Heart left ventricle (tissue), 16 donors: ENCODE results near the gene NAA80. TPM values are rescaled to one million over a fixed set of nuclear protein-coding genes. Genes with fewer than 3 reads are reported as not detected.
A peak's percentile ranks its signal among the peaks of the same experiment; 100 is the strongest.

Experiments
- ATAC-seq, 4 donors: fragments of 200-7000 bp; cut with Tn5 transposase; one replicate each; pipeline ENCODE4 v1.9.1; 2020 to 2022; ENCODE audit warnings: moderate library complexity in 4 of 4, mild to moderate bottlenecking in 3 of 4, moderate number of reproducible peaks in 1 of 4
- DNase-seq, 5 donors: peaks; one replicate each; pipeline ENCODE4 v3.0.0-alpha.2; 2020
- H3K27ac ChIP-seq, 12 donors: fragments of 200-600 bp; sonication (generic) in 4 of 12; one replicate each; pipeline versions ENCODE4 v1.5.0 to v1.8.0; 2016 to 2022; ENCODE audit warnings: mild to moderate bottlenecking in 2 of 12
- H3K27me3 ChIP-seq, 9 donors: fragments of 200-600 bp; sonication (generic) in 2 of 9; one replicate each; pipeline versions ENCODE4 v1.5.1 to v1.8.0; 2016 to 2022; ENCODE audit warnings: mild to moderate bottlenecking in 3 of 9
- H3K36me3 ChIP-seq, 9 donors: fragments of 200-600 bp; sonication (generic) in 2 of 9; one replicate each; pipeline versions ENCODE4 v1.5.0 to v1.8.0; 2018 to 2022; ENCODE audit warnings: mild to moderate bottlenecking in 2 of 9
- H3K4me1 ChIP-seq, 12 donors: fragments of 200-600 bp; sonication (generic) in 4 of 12; one replicate each; pipeline versions ENCODE4 v1.5.0 to v1.8.0; 2016 to 2022; ENCODE audit warnings: mild to moderate bottlenecking in 3 of 12
- H3K4me3 ChIP-seq, 12 donors: fragments of 200-600 bp; sonication (generic) in 4 of 12; one replicate each; pipeline versions ENCODE4 v1.5.0 to v1.8.0; 2017 to 2022; ENCODE audit warnings: mild to moderate bottlenecking in 9 of 12, moderate library complexity in 4 of 12
- H3K9me3 ChIP-seq, 12 donors: fragments of 200-600 bp; sonication (generic) in 4 of 12; one replicate each; pipeline versions ENCODE4 v1.5.0 to v1.8.0; 2016 to 2022; ENCODE audit warnings: mild to moderate bottlenecking in 1 of 12
- POLR2A ChIP-seq, 2 donors: fragments of 450-650 bp; IDR thresholded peaks; one replicate each; pipeline ENCODE4 v1.6.1; 2017; ENCODE audit warnings: antibody characterized with exemption in 2 of 2, mild to moderate bottlenecking in 2 of 2, moderate library complexity in 2 of 2
- WGBS, 4 donors: extraction: QIAGEN DNeasy Blood & Tissue Kit in 2 of 4; methylation state at CpG; one replicate each; pipeline versions ENCODE4 v1.1.5 to v1.1.7; 2013 to 2018; 5-methylcytosine and 5-hydroxymethylcytosine counted together
- intact Hi-C, 10 donors: fragments of 100-400 bp; cut with DNase I; formaldehyde crosslinking; loops; one replicate each; pipeline versions ENCODE4 v1.11.1 to v1.14.2; 2022
- polyA plus RNA-seq, 2 donors: library from polyadenylated mRNA; stranded (reverse); fragments of 200-250 nt; gene quantifications; one replicate each; pipeline ENCODE4 v1.2.3, GENCODE V29; 2013
- total RNA-seq, 9 donors: library from RNA; depleted of rRNA in 2 of 9; stranded (reverse); fragments of >200 nt in 2 of 9; fragmentation: NEBNext Ultra II Directional in 3 of 9; extraction: Animal tissue kit (Norgen Biotek cat#: 25700) in 3 of 9; gene quantifications; one replicate each; pipeline versions ENCODE4 v1.1.0 to v1.2.4, GENCODE V29; 2016 to 2023
- TF ChIP-seq, protein P1 (sequence below), 12 donors: fragments of 200-600 bp; sonication (generic) in 4 of 12; IDR thresholded peaks; one replicate each; pipeline versions ENCODE4 v1.5.0 to v1.8.0; 2018 to 2022; ENCODE audit warnings: antibody characterized with exemption in 12 of 12, mild to moderate bottlenecking in 5 of 12
- donor health status: ischemic (EF 13 %, LVEDD 7.1; RV severe dilation, severe dysfunction).
- donor health status: healthy with polysubstance abuse.
- donor health status: DM: no; HTN: yes; CAD: no.
- donor health status: DM: no; HTN: no; CAD: no.
- donor health status: ischemic (EF 25% LVEDD 6.9; RV normal size, moderate dysfunction).
- donor health status: ischemic (EF 25% LVEDD 5.7; RV mildly dilated, moderate dysfunction).
- donor health status: healthy.
- donor health status: DM: yes; HTN: yes; CAD: no.
- donor health status: ischemic (EF 35%, LVEDD 5.7; RV mildly dilated, moderate dysfunction).
- donor health status: nonischemic (EF 11% LVEDD 7.7; RV severe dilation, severe dysfunction).
- donor health status: DM: yes; HTN: yes; CAD: no.
- donor health status: PGD.
- donor health status: ischemic (EF 29% LVEDD 5.4; RV normal size, mild dysfunction).
- donor health status: nonischemic (EF 23%, LVEDD 6.1; RV moderate dilation, normal function).

Gene NAA80
- total and polyA plus RNA-seq, 11 donors, result 5.0 to 13.9 (median 9.8) TPM

DNA sequence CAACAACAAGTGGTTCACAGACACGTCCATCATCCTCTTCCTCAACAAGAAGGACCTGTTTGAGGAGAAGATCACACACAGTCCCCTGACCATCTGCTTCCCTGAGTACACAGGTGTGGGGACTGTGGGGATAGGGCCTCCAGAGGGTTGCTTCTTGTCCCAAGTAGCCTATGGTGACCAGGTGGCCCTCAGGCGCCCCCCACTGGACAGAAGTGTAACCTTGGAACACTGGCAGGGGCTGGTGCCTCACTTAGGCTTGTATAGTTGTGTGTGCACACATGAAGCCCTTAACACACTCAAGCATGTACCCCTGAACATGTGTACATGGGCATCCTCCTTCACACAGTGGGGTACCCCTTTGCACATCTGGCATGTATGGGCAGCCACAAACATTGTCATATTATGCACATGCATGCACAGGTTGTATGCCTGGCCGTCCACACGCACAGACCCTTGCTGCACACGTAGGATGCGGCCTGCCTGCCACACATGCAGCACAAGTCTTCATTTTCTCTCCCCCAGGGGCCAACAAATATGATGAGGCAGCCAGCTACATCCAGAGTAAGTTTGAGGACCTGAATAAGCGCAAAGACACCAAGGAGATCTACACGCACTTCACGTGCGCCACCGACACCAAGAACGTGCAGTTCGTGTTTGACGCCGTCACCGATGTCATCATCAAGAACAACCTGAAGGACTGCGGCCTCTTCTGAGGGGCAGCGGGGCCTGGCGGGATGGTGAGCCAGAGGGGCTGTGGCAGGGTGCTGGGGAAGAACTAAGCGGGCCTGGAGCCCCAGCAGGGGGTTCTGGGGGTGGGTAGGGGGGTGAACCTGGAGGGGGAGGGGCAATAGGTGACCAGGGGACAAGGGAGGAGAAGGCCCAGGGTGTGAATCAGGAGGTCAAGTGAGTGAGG is 42.0 kb downstream of the NAA80 start:
- Histone ChIP-seq H3K4me1 (peaks cover 0 to 81% (median 56%) of the 10 kb centered on the region in 12 donors), H3K27me3 (no peaks in the 10 kb centered on the region), H3K36me3 (peaks cover 0 to 74% (median 51%) of the 10 kb centered on the region in 9 donors), H3K27ac (peak overlapping the region in 10 of 12 donors; percentile 27 to 100 (median 99)), H3K9me3 (peaks cover 0 to 6% (median 0%) of the 10 kb centered on the region in 12 donors), H3K4me3 (no peak overlapping the region)
- TF ChIP-seq POLR2A (IDR thresholded peaks at IDR 0.05), result no peak
- TF ChIP-seq, protein P1, sequence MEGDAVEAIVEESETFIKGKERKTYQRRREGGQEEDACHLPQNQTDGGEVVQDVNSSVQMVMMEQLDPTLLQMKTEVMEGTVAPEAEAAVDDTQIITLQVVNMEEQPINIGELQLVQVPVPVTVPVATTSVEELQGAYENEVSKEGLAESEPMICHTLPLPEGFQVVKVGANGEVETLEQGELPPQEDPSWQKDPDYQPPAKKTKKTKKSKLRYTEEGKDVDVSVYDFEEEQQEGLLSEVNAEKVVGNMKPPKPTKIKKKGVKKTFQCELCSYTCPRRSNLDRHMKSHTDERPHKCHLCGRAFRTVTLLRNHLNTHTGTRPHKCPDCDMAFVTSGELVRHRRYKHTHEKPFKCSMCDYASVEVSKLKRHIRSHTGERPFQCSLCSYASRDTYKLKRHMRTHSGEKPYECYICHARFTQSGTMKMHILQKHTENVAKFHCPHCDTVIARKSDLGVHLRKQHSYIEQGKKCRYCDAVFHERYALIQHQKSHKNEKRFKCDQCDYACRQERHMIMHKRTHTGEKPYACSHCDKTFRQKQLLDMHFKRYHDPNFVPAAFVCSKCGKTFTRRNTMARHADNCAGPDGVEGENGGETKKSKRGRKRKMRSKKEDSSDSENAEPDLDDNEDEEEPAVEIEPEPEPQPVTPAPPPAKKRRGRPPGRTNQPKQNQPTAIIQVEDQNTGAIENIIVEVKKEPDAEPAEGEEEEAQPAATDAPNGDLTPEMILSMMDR (IDR thresholded peaks at IDR 0.05), result peak; percentile 33 to 62 (median 46)
- intact Hi-C loops, result loop anchor here in 2 of 10 donors (2.0 to 10.0 kb wide), 2 partner anchors 14 to 68 kb away; partner anchors contain the start of genes HYAL2 (in 1 of the 2) and TUSC2 (in 1 of the 2)
- DNase-seq (peak in 2 of 5 donors; percentile 51 to 61), ATAC-seq (no peak)
- WGBS, 4 donors, result 88 to 93% (median 90%) methylated on average over 19 to 20 of the region's 20 CpGs

DNA sequence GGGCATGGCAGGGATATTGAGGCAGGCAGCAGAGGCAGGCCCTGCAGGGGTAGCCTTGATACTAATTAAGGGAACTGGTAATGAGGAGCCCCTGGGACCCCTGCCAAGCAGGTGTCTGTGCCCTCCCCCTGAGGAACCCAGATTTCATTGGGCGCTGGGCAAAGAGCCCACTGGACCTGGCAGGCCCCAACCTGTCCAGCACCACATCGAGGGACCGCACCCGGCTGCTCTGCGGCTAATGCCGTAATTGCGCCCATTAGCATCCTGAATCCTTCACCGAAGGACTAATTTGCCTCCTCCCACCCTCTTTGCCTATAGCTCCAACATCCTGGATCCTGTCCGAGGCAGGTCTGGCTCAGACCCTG is 44.0 kb downstream of the NAA80 start:
- H3K27ac ChIP-seq, result peak overlapping the region; percentile 69 to 99 (median 92)
- peaks cover 0 to 87% (median 62%) of the 10 kb centered on the region in 12 donors for H3K4me1 ChIP-seq
- TF ChIP-seq POLR2A (IDR thresholded peaks at IDR 0.05), result no peak
- TF ChIP-seq, protein P1 (IDR thresholded peaks at IDR 0.05), result no peak
- H3K36me3 ChIP-seq, result peaks cover 0 to 94% (median 56%) of the 10 kb centered on the region in 9 donors
- H3K27me3 ChIP-seq, result no peaks in the 10 kb centered on the region
- 63 to 85% (median 75%) methylated on average over 8 to 9 of the region's 9 CpGs for WGBS, 4 donors
- DNase-seq (no peak), ATAC-seq (no peak)
- intact Hi-C loops, result loop anchor here in 1 of 10 donors (10.0 kb wide), 1 partner anchor 70 kb away; the partner anchor contains the start of genes HYAL2 and TUSC2
- H3K9me3 ChIP-seq, result peaks cover 0 to 6% (median 0%) of the 10 kb centered on the region in 12 donors
- peak overlapping the region in 2 of 12 donors; percentile 7 to 11 for H3K4me3 ChIP-seq

DNA sequence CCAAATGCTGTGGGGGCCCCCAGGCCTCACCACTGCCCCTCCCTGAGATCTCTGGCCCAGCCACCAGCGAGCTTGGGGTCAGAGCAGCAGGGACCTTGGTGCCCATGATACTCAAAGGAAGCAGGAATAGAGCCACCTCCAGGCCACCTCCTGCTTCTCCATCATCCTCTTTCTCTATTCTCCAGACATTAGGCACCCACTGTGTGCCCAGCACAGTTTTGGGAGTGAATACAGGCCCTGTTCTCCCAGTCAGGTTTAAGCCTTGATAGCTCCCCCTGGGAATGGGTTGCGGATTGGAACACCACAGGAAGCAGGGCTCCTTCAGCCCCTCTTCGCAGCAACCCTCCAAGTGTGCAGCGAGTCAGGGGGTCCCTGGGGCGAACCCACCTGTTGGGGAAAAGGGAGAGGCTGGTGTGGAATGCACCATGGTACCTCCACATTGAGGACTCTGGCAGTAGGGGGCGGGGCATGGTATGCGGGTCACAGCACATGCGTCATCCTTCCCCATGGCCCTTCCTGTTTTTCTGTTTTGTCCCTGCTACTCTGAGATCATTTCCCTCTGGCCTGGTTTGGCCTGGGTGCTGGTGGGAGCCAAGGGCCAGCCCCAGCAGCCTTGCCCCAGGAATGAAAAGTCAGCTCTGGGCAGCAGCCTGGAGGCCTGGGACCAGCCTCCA is 44.5 kb downstream of the NAA80 start:
- H3K27ac ChIP-seq, result peak overlapping the region; percentile 82 to 99 (median 92)
- peaks cover 0 to 98% (median 56%) of the 10 kb centered on the region in 9 donors for H3K36me3 ChIP-seq
- WGBS, 4 donors, result 60 to 65% (median 62%) methylated on average over 7 to 8 of the region's 8 CpGs
- H3K9me3 ChIP-seq, result peaks cover 0 to 6% (median 0%) of the 10 kb centered on the region in 12 donors
- H3K4me1 ChIP-seq, result peaks cover 0 to 90% (median 66%) of the 10 kb centered on the region in 12 donors
- no peaks in the 10 kb centered on the region for H3K27me3 ChIP-seq
- TF ChIP-seq POLR2A (IDR thresholded peaks at IDR 0.05), result peak in 1 of 2 donors; percentile 38
- TF ChIP-seq, protein P1 (IDR thresholded peaks at IDR 0.05), result no peak
- DNase-seq (peak; percentile 78 to 88 (median 86)), ATAC-seq (peak; percentile 50 to 84 (median 58))
- peak overlapping the region in 2 of 12 donors; percentile 7 to 11 for H3K4me3 ChIP-seq
- intact Hi-C loops, result loop anchor here in 2 of 10 donors (5.0 to 10.0 kb wide), 2 partner anchors 48 to 70 kb away; partner anchors contain the start of genes HYAL1 (in 1 of the 2), HYAL2 (in 1 of the 2) and TUSC2 (in 1 of the 2)
